ENCODE data around the gene CCL4. TPM values are rescaled to one million over a fixed set of nuclear protein-coding genes. Genes with fewer than 3 reads are reported as not detected.
"Not testable (repeated sequence)": the region's sequence is repeated elsewhere in the genome, so short reads cannot be mapped to it uniquely, and the experiment has no call there.

Gene CCL4
- total and polyA plus RNA-seq, 4 donors = 1.7 to 4.6 (median 2.8) TPM

DNA sequence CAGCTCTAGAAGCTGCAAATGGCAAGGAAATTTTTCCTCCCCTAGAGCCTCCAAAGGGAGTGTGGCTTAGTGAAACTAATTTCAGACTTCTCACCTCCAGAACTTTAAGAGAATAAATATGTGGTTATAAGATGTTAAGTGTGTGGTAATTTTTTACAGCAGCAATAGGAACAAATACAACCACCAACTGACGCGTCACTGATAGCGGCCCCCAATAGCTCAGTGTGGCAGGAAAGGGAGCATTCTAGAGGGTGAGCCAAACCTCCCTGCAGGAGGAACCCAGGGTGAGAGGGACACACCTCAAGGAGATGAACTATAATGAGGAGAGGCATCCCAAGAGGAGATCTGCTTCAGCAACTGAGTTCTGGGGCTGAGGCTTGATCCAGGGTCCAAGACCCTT, 4.0 kb downstream of the CCL4 start:
- Histone ChIP-seq H3K9me3 (ENCODE audit: control insufficient read depth in 4 of 4, low read length in 3 of 4) (no peaks in the 10 kb centered on the region), H3K27ac (ENCODE audit: low read depth in 1 of 2, low read length in 2 of 2) (no peak overlapping the region), H3K36me3 (ENCODE audit: control insufficient read depth in 4 of 4, insufficient read depth in 3 of 4, low read depth in 1 of 4, low read length in 3 of 4) (no peaks in the 10 kb centered on the region), H3K9ac (ENCODE audit: low read depth in 1 of 2, low read length in 2 of 2) (no peak overlapping the region), H3K27me3 (ENCODE audit: control insufficient read depth in 4 of 4, insufficient read depth in 4 of 4, low read length in 3 of 4) (no peaks in the 10 kb centered on the region), H3K4me1 (ENCODE audit: control insufficient read depth in 4 of 4, insufficient read depth in 4 of 4, low read length in 3 of 4) (no peaks in the 10 kb centered on the region), H3K4me3 (ENCODE audit: low read depth in 1 of 3, low read length in 3 of 3) (no peak overlapping the region)
- 91% methylated on average over 3 of the region's 3 CpGs for WGBS
- no peak for DNase-seq (ENCODE audit: low spot score)
- TF ChIP-seq MAX (IDR thresholded peaks at IDR 0.05) = no peak
- no peak for TF ChIP-seq RXRA (IDR thresholded peaks at IDR 0.05)
- TF ChIP-seq RAD21 (IDR thresholded peaks at IDR 0.05) = no peak
- TF ChIP-seq, protein P1, sequence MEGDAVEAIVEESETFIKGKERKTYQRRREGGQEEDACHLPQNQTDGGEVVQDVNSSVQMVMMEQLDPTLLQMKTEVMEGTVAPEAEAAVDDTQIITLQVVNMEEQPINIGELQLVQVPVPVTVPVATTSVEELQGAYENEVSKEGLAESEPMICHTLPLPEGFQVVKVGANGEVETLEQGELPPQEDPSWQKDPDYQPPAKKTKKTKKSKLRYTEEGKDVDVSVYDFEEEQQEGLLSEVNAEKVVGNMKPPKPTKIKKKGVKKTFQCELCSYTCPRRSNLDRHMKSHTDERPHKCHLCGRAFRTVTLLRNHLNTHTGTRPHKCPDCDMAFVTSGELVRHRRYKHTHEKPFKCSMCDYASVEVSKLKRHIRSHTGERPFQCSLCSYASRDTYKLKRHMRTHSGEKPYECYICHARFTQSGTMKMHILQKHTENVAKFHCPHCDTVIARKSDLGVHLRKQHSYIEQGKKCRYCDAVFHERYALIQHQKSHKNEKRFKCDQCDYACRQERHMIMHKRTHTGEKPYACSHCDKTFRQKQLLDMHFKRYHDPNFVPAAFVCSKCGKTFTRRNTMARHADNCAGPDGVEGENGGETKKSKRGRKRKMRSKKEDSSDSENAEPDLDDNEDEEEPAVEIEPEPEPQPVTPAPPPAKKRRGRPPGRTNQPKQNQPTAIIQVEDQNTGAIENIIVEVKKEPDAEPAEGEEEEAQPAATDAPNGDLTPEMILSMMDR (IDR thresholded peaks at IDR 0.05; ENCODE audit: low read depth, low read length, missing input control) = no peak

DNA sequence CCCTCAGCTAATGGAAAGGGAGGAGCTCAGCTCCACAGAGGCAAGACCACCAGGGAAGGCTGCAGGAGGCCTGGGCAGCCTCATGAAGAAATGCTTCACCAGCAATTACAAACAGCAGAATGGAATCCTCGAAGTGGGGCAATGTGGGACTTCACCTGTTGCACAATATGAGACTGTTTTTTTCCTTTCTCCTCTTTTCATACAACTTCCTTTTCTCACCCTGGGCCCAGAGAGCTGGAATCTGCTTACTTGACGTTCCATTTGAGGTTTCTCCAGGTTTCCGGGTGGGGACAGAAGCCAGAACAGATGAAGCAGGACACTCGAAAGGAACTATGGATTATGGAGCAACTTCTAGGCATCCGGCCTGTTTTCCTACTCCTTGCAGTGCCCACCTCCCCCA, 4.6 kb downstream of the CCL4 start:
- WGBS = 83% methylated on average over 5 of the region's 5 CpGs
- not testable (repeated sequence) for H3K9me3 ChIP-seq (ENCODE audit: control insufficient read depth in 4 of 4, low read length in 3 of 4); H3K9ac ChIP-seq (ENCODE audit: low read depth in 1 of 2, low read length in 2 of 2); H3K4me3 ChIP-seq (ENCODE audit: low read depth in 1 of 3, low read length in 3 of 3); DNase-seq (ENCODE audit: low spot score); H3K27ac ChIP-seq (ENCODE audit: low read depth in 1 of 2, low read length in 2 of 2); H3K36me3 ChIP-seq (ENCODE audit: control insufficient read depth in 4 of 4, insufficient read depth in 3 of 4, low read depth in 1 of 4, low read length in 3 of 4); H3K27me3 ChIP-seq (ENCODE audit: control insufficient read depth in 4 of 4, insufficient read depth in 4 of 4, low read length in 3 of 4); H3K4me1 ChIP-seq (ENCODE audit: control insufficient read depth in 4 of 4, insufficient read depth in 4 of 4, low read length in 3 of 4)

DNA sequence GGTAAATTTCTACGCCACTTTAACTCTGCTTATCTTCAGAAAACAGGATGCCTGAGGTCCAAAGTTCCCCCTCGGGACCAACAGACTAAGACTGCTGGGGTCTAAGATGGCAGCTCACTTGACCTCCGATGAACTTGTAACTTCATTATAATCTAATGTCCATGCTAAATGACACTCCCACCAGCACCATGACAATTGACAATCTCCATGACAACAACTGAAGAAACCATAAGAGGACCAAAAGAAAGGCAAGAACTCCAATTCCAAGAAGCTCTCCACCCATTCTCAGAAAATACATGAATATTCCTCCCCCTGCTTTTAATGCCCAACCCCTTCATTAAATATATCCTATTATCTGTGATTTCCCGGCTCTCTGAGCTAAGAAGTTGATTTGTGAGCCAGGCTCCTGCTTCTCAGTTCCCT, 7.5 kb downstream of the CCL4 start:
- H3K27ac ChIP-seq (ENCODE audit: low read depth in 1 of 2, low read length in 2 of 2) = no peak overlapping the region
- TF ChIP-seq TAF1 (conservative IDR thresholded peaks at IDR 0.05) (no peak), MAX (IDR thresholded peaks at IDR 0.05) (no peak), HNF4A (conservative IDR thresholded peaks at IDR 0.05) (no peak), GABPA (IDR thresholded peaks at IDR 0.05 in 1 of 2, conservative IDR thresholded peaks at IDR 0.05 in 1 of 2) (no peak), HNF4G (IDR thresholded peaks at IDR 0.05) (no peak), SP1 (IDR thresholded peaks at IDR 0.05) (no peak), FOXA2 (IDR thresholded peaks at IDR 0.05) (no peak)
- no peaks in the 10 kb centered on the region for H3K4me1 ChIP-seq (ENCODE audit: control insufficient read depth in 4 of 4, insufficient read depth in 4 of 4, low read length in 3 of 4)
- H3K9me3 ChIP-seq (ENCODE audit: control insufficient read depth in 4 of 4, low read length in 3 of 4) = no peaks in the 10 kb centered on the region
- no peak for DNase-seq (ENCODE audit: low spot score)
- 88% methylated on average over 4 of the region's 4 CpGs for WGBS
- no peak overlapping the region for H3K4me3 ChIP-seq (ENCODE audit: low read depth in 1 of 3, low read length in 3 of 3)
- no peak overlapping the region for H3K9ac ChIP-seq (ENCODE audit: low read depth in 1 of 2, low read length in 2 of 2)
- H3K36me3 ChIP-seq (ENCODE audit: control insufficient read depth in 4 of 4, insufficient read depth in 3 of 4, low read depth in 1 of 4, low read length in 3 of 4) = no peaks in the 10 kb centered on the region
- no peaks in the 10 kb centered on the region for H3K27me3 ChIP-seq (ENCODE audit: control insufficient read depth in 4 of 4, insufficient read depth in 4 of 4, low read length in 3 of 4)

- H3K4me1 ChIP-seq (ENCODE audit: control insufficient read depth in 4 of 4, insufficient read depth in 4 of 4, low read length in 3 of 4) = peaks cover 0 to under 1% (median 0%) of the 10 kb centered on the region in 4 donors
- no peaks in the 10 kb centered on the region for H3K27me3 ChIP-seq (ENCODE audit: control insufficient read depth in 4 of 4, insufficient read depth in 4 of 4, low read length in 3 of 4)
- H3K9ac ChIP-seq (ENCODE audit: low read depth in 1 of 2, low read length in 2 of 2) = no peak overlapping the region
- H3K36me3 ChIP-seq (ENCODE audit: control insufficient read depth in 4 of 4, insufficient read depth in 3 of 4, low read depth in 1 of 4, low read length in 3 of 4) = no peaks in the 10 kb centered on the region
- DNase-seq (ENCODE audit: low spot score) = no peak
- H3K4me3 ChIP-seq (ENCODE audit: low read depth in 1 of 3, low read length in 3 of 3) = no peak overlapping the region
- H3K27ac ChIP-seq (ENCODE audit: low read depth in 1 of 2, low read length in 2 of 2) = no peak overlapping the region
- H3K9me3 ChIP-seq (ENCODE audit: control insufficient read depth in 4 of 4, low read length in 3 of 4) = no peaks in the 10 kb centered on the region
- TF ChIP-seq YY1 (IDR thresholded peaks at IDR 0.05) (no peak), ZBTB33 (IDR thresholded peaks at IDR 0.05) (no peak), SP1 (IDR thresholded peaks at IDR 0.05) (no peak), NR2F2 (IDR thresholded peaks at IDR 0.05) (no peak), JUND (IDR thresholded peaks at IDR 0.05) (no peak), RXRA (IDR thresholded peaks at IDR 0.05) (no peak), HNF4G (IDR thresholded peaks at IDR 0.05) (no peak), RAD21 (IDR thresholded peaks at IDR 0.05) (no peak), TAF1 (conservative IDR thresholded peaks at IDR 0.05) (no peak)
- TF ChIP-seq, protein P2, sequence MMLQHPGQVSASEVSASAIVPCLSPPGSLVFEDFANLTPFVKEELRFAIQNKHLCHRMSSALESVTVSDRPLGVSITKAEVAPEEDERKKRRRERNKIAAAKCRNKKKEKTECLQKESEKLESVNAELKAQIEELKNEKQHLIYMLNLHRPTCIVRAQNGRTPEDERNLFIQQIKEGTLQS (IDR thresholded peaks at IDR 0.05) = no peak
- TF ChIP-seq, protein P1 (IDR thresholded peaks at IDR 0.05; ENCODE audit: low read depth, low read length, missing input control) = no peak
Measured at GRCh38 chr17:36112572-36112971, 8.9 kb downstream of the CCL4 start.
